ENCODE measurements around the gene PODN.

Gene PODN

GRCh38 chr1:53022179-53022578 lies 39.8 kb upstream of the PODN start:
- TF ChIP-seq CTCF (IDR thresholded peaks at IDR 0.05; ENCODE audit: low read depth, low read length, missing control alignments), result no peak
- no peak for DNase-seq (ENCODE audit: extremely low read depth, low read depth)
- no peak overlapping the region for H3K4me3 ChIP-seq (replicated peaks; ENCODE audit: low read depth, low read length)

GRCh38 chr1:53023546-53023945 lies 38.5 kb upstream of the PODN start:
- no peak for TF ChIP-seq CTCF (IDR thresholded peaks at IDR 0.05; ENCODE audit: low read depth, low read length, missing control alignments)
- H3K4me3 ChIP-seq (replicated peaks; ENCODE audit: low read depth, low read length), result no peak overlapping the region
- no peak for DNase-seq (ENCODE audit: extremely low read depth, low read depth)

- no peak overlapping the region for H3K4me3 ChIP-seq (replicated peaks; ENCODE audit: low read depth, low read length)
- no peak for DNase-seq (ENCODE audit: extremely low read depth, low read depth)
- TF ChIP-seq CTCF (IDR thresholded peaks at IDR 0.05; ENCODE audit: low read depth, low read length, missing control alignments), result no peak
Observed at GRCh38 chr1:53024117-53024516, 37.9 kb upstream of the PODN start.

GRCh38 chr1:53025034-53025768 lies 36.8 kb upstream of the PODN start:
- peak; percentile 31 for DNase-seq (ENCODE audit: extremely low read depth, low read depth)
- H3K4me3 ChIP-seq (replicated peaks; ENCODE audit: low read depth, low read length), result no peak overlapping the region
- TF ChIP-seq CTCF (IDR thresholded peaks at IDR 0.05; ENCODE audit: low read depth, low read length, missing control alignments), result no peak

- TF ChIP-seq CTCF (IDR thresholded peaks at IDR 0.05; ENCODE audit: low read depth, low read length, missing control alignments), result no peak
- DNase-seq (ENCODE audit: extremely low read depth, low read depth), result no peak
- no peak overlapping the region for H3K4me3 ChIP-seq (replicated peaks; ENCODE audit: low read depth, low read length)
Observed at GRCh38 chr1:53025769-53026112, 36.3 kb upstream of the PODN start.

GRCh38 chr1:53026254-53026653 lies 35.8 kb upstream of the PODN start:
- TF ChIP-seq CTCF (IDR thresholded peaks at IDR 0.05; ENCODE audit: low read depth, low read length, missing control alignments), result no peak
- no peak for DNase-seq (ENCODE audit: extremely low read depth, low read depth)
- no peak overlapping the region for H3K4me3 ChIP-seq (replicated peaks; ENCODE audit: low read depth, low read length)

GRCh38 chr1:53031732-53032131 lies 30.3 kb upstream of the PODN start:
- DNase-seq (ENCODE audit: extremely low read depth, low read depth), result no peak
- TF ChIP-seq CTCF (IDR thresholded peaks at IDR 0.05; ENCODE audit: low read depth, low read length, missing control alignments), result no peak

More at GRCh38 chr1:53031732-53032131, 30.3 kb upstream of the PODN start:
- no peak overlapping the region for H3K4me3 ChIP-seq (replicated peaks; ENCODE audit: low read depth, low read length)
